Activated CD4-positive, CD25-positive, alpha-beta regulatory T cell (primary cell): ENCODE results near the gene KDM2A.

ENCODE experiments used
- DNase-seq, 4 experiments: peaks; one replicate each; lab custom pipeline; 2025; lab: John Stamatoyannopoulos, UW

The KDM2A gene

GRCh38 chr11:67301313-67301921 is 182.4 kb downstream of the KDM2A start:
- DNase-seq: no peak

- no peak for DNase-seq
Measured at GRCh38 chr11:67301951-67302516, 183.0 kb downstream of the KDM2A start.

- DNase-seq: no peak
Measured at GRCh38 chr11:67302571-67303131, 183.6 kb downstream of the KDM2A start.

- DNase-seq: no peak
Measured at GRCh38 chr11:67303132-67303834, 184.2 kb downstream of the KDM2A start, which contains the start of gene SSH3. SSH3 (plus strand) TSS chr11:67303530; CDS start chr11:67303626, 96 bp downstream.

- DNase-seq: no peak
Measured at GRCh38 chr11:67303835-67304411, 184.9 kb downstream of the KDM2A start.

- no peak for DNase-seq
Measured at GRCh38 chr11:67304511-67305113, 185.5 kb downstream of the KDM2A start.

- DNase-seq: no peak
Measured at GRCh38 chr11:67306769-67307544, 187.9 kb downstream of the KDM2A start.

GRCh38 chr11:67307545-67308001 is 188.5 kb downstream of the KDM2A start:
- DNase-seq: no peak
